HG03354 (cell line): Measurements from ENCODE around the gene GCNA.

Experiments used
- ATAC-seq: cut with Tn5 transposase; IDR thresholded peaks from one replicate; pipeline ENCODE4 v1.9.1; 2021; ENCODE audit warnings: mild to moderate bottlenecking; ENCODE audit not compliant: unreplicated experiment, poor library complexity, severe bottlenecking

Gene GCNA

DNA sequence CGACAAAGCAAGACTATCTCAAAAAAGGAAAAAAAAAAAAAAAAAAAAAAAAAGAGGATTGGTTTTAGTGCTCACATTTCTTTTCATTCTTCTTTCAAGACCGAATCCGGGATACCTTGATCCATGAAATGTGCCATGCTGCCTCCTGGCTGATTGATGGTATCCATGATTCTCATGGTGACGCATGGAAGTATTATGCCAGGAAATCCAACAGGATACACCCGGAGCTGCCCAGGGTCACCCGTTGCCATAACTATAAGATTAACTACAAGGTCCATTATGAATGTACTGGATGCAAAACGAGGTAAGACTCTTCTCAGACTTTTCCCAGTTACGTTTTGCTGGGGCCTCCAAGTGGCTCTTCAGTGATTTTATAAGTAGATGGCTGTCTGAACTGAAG, 34.0 kb downstream of the GCNA start:
- ATAC-seq: no peak

DNA sequence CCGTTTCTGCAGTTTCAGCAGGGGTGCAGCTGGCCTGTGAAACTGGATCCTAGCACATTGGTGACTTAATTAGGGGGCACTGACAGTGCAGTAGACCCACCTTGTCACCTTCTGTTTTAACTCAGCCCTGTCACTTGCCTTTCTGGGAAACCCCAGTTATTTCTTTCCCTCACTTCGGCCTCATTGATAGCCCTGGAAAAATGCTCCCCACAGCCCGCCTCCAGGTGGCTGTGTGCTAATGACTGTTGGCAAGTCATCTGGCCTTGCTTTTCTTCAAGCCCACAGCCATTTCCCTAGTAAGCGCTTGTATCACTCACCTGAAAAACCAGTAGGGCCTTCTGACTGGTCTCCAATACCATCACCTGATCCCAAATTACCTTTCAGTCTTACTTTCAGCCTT, 36.8 kb downstream of the GCNA start:
- no peak for ATAC-seq

GRCh38 chrX:71615954-71616353, 37.7 kb downstream of the GCNA start:
- no peak for ATAC-seq

- ATAC-seq: no peak
Observed at GRCh38 chrX:71616672-71617529, 38.7 kb downstream of the GCNA start.

- ATAC-seq: no peak
Observed at GRCh38 chrX:71617742-71618141, 39.5 kb downstream of the GCNA start.

GRCh38 chrX:71618303-71618721, 40.1 kb downstream of the GCNA start, which contains the start of gene CXCR3:
CXCR3 (minus strand) TSS chrX:71618511; CDS start chrX:71618449, 62 bp downstream.
- peak; percentile 56 for ATAC-seq

DNA sequence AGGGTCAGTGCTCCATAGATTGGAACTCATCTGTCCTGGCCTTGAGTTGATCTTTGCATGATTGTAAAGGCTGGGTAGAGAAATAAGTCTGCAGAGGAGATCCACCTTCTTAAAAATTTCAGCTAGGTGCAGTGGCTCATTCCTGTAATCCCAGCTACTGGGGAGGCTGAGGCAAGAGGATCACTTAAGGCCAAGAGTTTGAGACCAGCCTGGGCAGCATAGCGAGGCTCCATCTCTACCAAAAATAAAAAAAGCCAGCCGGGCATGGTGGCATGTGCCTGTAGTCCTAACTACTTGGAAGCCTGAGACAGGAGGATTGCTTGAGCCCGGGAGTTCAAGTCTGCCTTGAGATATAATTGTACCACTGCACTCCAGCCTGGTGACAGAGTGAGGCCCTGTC, 40.5 kb downstream of the GCNA start:
- ATAC-seq: no peak

GRCh38 chrX:71619193-71619592, 41.0 kb downstream of the GCNA start:
- ATAC-seq: no peak

- ATAC-seq: no peak
Observed at GRCh38 chrX:71619986-71620385, 41.7 kb downstream of the GCNA start.

- no peak for ATAC-seq
Observed at GRCh38 chrX:71621603-71622002, 43.4 kb downstream of the GCNA start.

- ATAC-seq: no peak
Observed at GRCh38 chrX:71622032-71622575, 43.9 kb downstream of the GCNA start.

GRCh38 chrX:71622576-71623450, 44.6 kb downstream of the GCNA start:
- peak; percentile 56 for ATAC-seq

GRCh38 chrX:71623714-71624113, 45.5 kb downstream of the GCNA start:
- no peak for ATAC-seq

DNA sequence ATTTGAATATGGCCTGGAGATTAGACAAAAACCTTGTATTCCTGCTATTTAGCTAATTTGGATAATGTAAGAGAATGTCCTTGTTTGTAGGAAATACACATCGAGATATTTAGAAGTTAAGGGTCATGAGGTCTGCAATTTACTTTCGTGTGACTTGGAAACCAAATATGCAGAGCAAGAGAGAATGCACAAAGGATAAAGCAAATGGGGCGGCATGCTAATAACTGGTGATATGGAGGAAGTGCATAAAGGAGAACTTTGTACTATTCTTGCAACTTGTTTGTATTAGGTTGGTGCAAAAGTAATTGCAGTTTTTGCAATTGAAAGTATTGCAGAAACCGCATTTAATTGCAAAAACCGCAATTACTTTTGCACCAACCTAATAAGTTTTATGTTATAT, 47.2 kb downstream of the GCNA start:
- ATAC-seq: no peak

GRCh38 chrX:71626576-71626975, 48.3 kb downstream of the GCNA start:
- ATAC-seq: no peak

GRCh38 chrX:71627588-71628404, 49.6 kb downstream of the GCNA start:
- ATAC-seq: no peak

- peak; percentile 55 for ATAC-seq
Observed at GRCh38 chrX:71629467-71629866, 51.2 kb downstream of the GCNA start.

- peak; percentile 67 for ATAC-seq
Observed at GRCh38 chrX:71632923-71633657, 54.9 kb downstream of the GCNA start.

DNA sequence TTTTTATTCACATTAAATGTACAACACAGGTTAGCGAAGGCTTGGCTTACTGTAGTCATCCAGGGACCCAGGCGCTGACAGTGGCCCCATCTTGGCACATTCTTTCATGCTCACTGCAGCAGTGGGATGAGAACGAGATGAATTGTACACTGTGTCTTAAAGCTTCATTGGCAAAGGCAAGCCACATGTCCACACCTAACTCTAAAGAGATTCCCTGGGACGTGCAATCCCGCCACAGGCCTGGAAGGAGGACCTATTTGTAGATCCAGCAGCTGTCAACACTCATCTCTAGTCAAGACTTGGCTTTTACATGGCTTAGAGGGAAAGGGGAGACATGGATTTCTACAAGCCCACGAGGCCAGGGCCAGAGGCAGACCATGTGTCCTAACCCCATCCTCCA, 56.1 kb downstream of the GCNA start:
- ATAC-seq: no peak
